Measurements from ENCODE around the gene RNF13.

DNA sequence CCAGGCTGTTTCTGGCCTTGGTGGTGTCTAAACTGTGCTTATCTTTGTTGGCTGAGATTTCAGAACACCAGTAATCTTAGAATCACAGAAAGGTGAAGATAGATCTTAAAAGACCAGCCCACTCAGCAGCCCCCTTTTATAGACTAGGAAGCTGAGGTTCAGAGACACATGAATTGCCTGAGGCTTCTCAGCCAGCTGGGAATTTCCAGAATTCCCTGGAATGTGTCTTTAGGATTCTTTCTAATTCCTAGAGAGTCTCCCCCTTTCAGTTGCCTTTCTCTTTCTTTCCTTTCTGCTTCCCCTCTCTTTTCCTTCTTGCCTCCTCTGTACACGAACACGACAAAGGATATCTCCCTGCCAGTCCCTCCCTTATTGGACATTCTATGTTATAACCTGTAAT lies 40.2 kb upstream of the RNF13 start:
- TF ChIP-seq, protein P1, sequence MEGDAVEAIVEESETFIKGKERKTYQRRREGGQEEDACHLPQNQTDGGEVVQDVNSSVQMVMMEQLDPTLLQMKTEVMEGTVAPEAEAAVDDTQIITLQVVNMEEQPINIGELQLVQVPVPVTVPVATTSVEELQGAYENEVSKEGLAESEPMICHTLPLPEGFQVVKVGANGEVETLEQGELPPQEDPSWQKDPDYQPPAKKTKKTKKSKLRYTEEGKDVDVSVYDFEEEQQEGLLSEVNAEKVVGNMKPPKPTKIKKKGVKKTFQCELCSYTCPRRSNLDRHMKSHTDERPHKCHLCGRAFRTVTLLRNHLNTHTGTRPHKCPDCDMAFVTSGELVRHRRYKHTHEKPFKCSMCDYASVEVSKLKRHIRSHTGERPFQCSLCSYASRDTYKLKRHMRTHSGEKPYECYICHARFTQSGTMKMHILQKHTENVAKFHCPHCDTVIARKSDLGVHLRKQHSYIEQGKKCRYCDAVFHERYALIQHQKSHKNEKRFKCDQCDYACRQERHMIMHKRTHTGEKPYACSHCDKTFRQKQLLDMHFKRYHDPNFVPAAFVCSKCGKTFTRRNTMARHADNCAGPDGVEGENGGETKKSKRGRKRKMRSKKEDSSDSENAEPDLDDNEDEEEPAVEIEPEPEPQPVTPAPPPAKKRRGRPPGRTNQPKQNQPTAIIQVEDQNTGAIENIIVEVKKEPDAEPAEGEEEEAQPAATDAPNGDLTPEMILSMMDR (IDR thresholded peaks at IDR 0.05) = no peak
- TF ChIP-seq POLR2AphosphoS5 (IDR thresholded peaks at IDR 0.05; ENCODE audit: low read depth, low read length) (no peak), SIN3A (IDR thresholded peaks at IDR 0.05; ENCODE audit: borderline replicate concordance, insufficient read depth, low read depth, low read length) (no peak)

Data from Panc1 (cell line).